ENCODE data around the gene SERPINA3.
"Not testable (repeated sequence)": the region's sequence is repeated elsewhere in the genome, so short reads cannot be mapped to it uniquely, and the experiment has no call there.

Gene SERPINA3

GRCh38 chr14:94637814-94638213, 25.6 kb downstream of the SERPINA3 start:
- not testable (repeated sequence) for DNase-seq

- DNase-seq = no peak
Measured at GRCh38 chr14:94638339-94638738, 26.1 kb downstream of the SERPINA3 start.

- no peak for DNase-seq
Measured at GRCh38 chr14:94638961-94639817, 27.0 kb downstream of the SERPINA3 start.

GRCh38 chr14:94640721-94641631, 28.8 kb downstream of the SERPINA3 start:
- no peak for DNase-seq

GRCh38 chr14:94641632-94641955, 29.4 kb downstream of the SERPINA3 start:
- no peak for DNase-seq

GRCh38 chr14:94643316-94644101, 31.3 kb downstream of the SERPINA3 start:
- DNase-seq = no peak

- no peak for DNase-seq
Measured at GRCh38 chr14:94644102-94644535, 31.9 kb downstream of the SERPINA3 start.

- DNase-seq = no peak
Measured at GRCh38 chr14:94646066-94646465, 33.9 kb downstream of the SERPINA3 start.

- DNase-seq = no peak
Measured at GRCh38 chr14:94646481-94646880, 34.3 kb downstream of the SERPINA3 start.

GRCh38 chr14:94648801-94649200, 36.6 kb downstream of the SERPINA3 start:
- DNase-seq = no peak

- DNase-seq = no peak
Measured at GRCh38 chr14:94649543-94650443, 37.6 kb downstream of the SERPINA3 start.

- DNase-seq = no peak
Measured at GRCh38 chr14:94650444-94650775, 38.2 kb downstream of the SERPINA3 start.

GRCh38 chr14:94650806-94651805, 38.9 kb downstream of the SERPINA3 start:
- DNase-seq = no peak

- no peak for DNase-seq
Measured at GRCh38 chr14:94653321-94653720, 41.1 kb downstream of the SERPINA3 start.

GRCh38 chr14:94654071-94654861, 42.1 kb downstream of the SERPINA3 start:
- no peak for DNase-seq

- DNase-seq = no peak
Measured at GRCh38 chr14:94655169-94655710, 43.0 kb downstream of the SERPINA3 start.

GRCh38 chr14:94656043-94656442, 43.9 kb downstream of the SERPINA3 start:
- DNase-seq = no peak

- DNase-seq = no peak
Measured at GRCh38 chr14:94659256-94659655, 47.1 kb downstream of the SERPINA3 start.

- no peak for DNase-seq
Measured at GRCh38 chr14:94659901-94660300, 47.7 kb downstream of the SERPINA3 start.

All from stimulated activated CD4-positive, alpha-beta T cell treated with anti-CD3 and anti-CD28 coated beads, Interleukin-1b, Interleukin-23, amount 100 ng/mL, for 48 hours (primary cell).